ENCODE measurements around the gene YPEL5.

YPEL5 gene

DNA sequence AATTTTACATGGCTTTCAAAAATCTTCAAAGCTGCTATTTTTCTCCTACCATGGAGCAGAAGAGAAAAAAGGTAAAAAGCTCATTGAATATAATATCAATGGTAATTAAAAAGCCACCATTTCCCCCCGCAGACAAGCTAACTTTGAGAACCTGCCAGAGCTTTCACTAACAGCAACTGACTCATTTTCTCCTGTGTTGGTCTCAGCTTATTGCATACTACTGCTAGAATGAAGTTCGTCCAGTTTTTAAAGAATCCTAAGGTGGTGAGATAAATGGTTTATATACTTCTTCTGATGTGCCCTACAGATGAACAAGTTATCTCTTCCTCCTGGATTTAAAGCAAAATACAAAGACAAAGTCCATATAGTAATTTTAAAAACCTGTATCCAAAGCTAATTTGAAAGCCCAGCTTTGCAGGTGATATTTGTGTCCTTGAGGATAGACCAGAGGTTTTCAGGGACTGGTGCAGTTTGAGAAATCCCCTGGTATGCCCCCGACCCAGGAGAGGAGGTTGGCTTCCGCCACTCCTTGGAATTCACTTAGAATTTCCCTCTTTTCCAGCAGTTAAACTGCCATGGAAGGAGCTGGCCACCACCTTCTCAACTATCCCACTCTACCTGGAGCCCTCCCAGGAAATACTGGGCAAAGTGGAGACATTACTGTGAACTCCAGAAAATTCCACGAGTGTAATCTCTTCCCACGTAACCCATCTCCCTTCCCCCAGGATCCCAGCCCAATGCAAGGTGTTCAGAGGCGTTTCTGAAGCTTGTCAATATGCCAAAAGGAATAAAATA, 17.5 kb downstream of the YPEL5 start:
- Histone ChIP-seq H3K79me2 (ENCODE audit: insufficient read depth, low read length) (no peaks in the 10 kb centered on the region), H4K20me1 (ENCODE audit: insufficient read depth, low read length, poor library complexity, severe bottlenecking) (no peaks in the 10 kb centered on the region), H3K4me3 (ENCODE audit: low read length, poor library complexity, severe bottlenecking) (no peak overlapping the region), H3K9me3 (ENCODE audit: insufficient read depth, low read depth, low read length) (no peaks in the 10 kb centered on the region), H2AFZ (ENCODE audit: low read length) (no peak overlapping the region), H3K4me2 (ENCODE audit: low read depth, low read length, poor library complexity, severe bottlenecking) (no peak overlapping the region), H3K4me1 (ENCODE audit: insufficient read depth, low read length, poor library complexity, severe bottlenecking) (peaks cover 26% of the 10 kb centered on the region), H3K9me2 (replicated peaks; ENCODE audit: low read depth, low read length) (no peaks in the 10 kb centered on the region), H3K9ac (ENCODE audit: low read depth, low read length, poor library complexity, severe bottlenecking) (no peak overlapping the region), H3F3A (ENCODE audit: low read depth) (no peaks in the 10 kb centered on the region), H3K27me3 (ENCODE audit: insufficient read depth, low read length, poor library complexity, severe bottlenecking) (no peaks in the 10 kb centered on the region), H3K36me3 (ENCODE audit: insufficient read depth, low read length) (peaks cover 17% of the 10 kb centered on the region; the same call in 1 of the 2 replicates)
- TF ChIP-seq, protein P1, sequence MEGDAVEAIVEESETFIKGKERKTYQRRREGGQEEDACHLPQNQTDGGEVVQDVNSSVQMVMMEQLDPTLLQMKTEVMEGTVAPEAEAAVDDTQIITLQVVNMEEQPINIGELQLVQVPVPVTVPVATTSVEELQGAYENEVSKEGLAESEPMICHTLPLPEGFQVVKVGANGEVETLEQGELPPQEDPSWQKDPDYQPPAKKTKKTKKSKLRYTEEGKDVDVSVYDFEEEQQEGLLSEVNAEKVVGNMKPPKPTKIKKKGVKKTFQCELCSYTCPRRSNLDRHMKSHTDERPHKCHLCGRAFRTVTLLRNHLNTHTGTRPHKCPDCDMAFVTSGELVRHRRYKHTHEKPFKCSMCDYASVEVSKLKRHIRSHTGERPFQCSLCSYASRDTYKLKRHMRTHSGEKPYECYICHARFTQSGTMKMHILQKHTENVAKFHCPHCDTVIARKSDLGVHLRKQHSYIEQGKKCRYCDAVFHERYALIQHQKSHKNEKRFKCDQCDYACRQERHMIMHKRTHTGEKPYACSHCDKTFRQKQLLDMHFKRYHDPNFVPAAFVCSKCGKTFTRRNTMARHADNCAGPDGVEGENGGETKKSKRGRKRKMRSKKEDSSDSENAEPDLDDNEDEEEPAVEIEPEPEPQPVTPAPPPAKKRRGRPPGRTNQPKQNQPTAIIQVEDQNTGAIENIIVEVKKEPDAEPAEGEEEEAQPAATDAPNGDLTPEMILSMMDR (conservative IDR thresholded peaks at IDR 0.05; ENCODE audit: low read length) = no peak
- TF ChIP-seq EZH2phosphoT487 (IDR thresholded peaks at IDR 0.05; ENCODE audit: borderline replicate concordance) = no peak

- H3K9ac ChIP-seq (ENCODE audit: low read depth, low read length, poor library complexity, severe bottlenecking) = no peak overlapping the region
- no peak overlapping the region for H2AFZ ChIP-seq (ENCODE audit: low read length)
- H3K27me3 ChIP-seq (ENCODE audit: insufficient read depth, low read length, poor library complexity, severe bottlenecking) = no peaks in the 10 kb centered on the region
- H3K4me1 ChIP-seq (ENCODE audit: insufficient read depth, low read length, poor library complexity, severe bottlenecking) = peaks cover 26% of the 10 kb centered on the region
- H3K4me2 ChIP-seq (ENCODE audit: low read depth, low read length, poor library complexity, severe bottlenecking) = no peak overlapping the region
- no peaks in the 10 kb centered on the region for H3F3A ChIP-seq (ENCODE audit: low read depth)
- H3K4me3 ChIP-seq (ENCODE audit: low read length, poor library complexity, severe bottlenecking) = no peak overlapping the region
- H3K36me3 ChIP-seq (ENCODE audit: insufficient read depth, low read length) = peaks cover 9% of the 10 kb centered on the region; the same call in 1 of the 2 replicates
- no peaks in the 10 kb centered on the region for H3K79me2 ChIP-seq (ENCODE audit: insufficient read depth, low read length)
- H3K9me2 ChIP-seq (replicated peaks; ENCODE audit: low read depth, low read length) = no peaks in the 10 kb centered on the region
- H3K9me3 ChIP-seq (ENCODE audit: insufficient read depth, low read depth, low read length) = no peaks in the 10 kb centered on the region
- H4K20me1 ChIP-seq (ENCODE audit: insufficient read depth, low read length, poor library complexity, severe bottlenecking) = no peaks in the 10 kb centered on the region
- no peak for TF ChIP-seq EZH2phosphoT487 (IDR thresholded peaks at IDR 0.05; ENCODE audit: borderline replicate concordance)
- TF ChIP-seq, protein P1 (conservative IDR thresholded peaks at IDR 0.05; ENCODE audit: low read length) = peak; percentile 96
These were observed 18.3 kb downstream of the YPEL5 start for GRCh38 chr2:30165050-30165520.

DNA sequence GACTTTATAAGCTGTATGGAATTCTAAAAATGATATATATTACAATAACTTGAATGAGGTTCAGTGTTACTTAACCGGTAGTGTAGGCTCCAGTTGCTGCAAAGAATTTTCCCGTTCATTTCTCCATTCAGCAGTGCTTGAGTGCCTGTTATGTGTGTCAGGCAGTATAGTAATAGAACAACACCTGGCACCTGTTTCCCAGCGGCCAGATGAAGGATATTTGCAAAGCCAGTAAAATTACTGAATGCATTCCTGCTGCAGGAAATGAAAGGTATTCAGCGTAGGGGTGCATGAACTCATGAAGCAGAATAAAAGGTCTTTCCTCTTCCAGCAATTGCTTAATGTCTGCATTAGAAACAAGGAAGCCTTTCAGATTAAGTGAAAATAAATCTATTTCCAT, 18.8 kb downstream of the YPEL5 start:
- H3K79me2 ChIP-seq (ENCODE audit: insufficient read depth, low read length) = no peaks in the 10 kb centered on the region
- H3K9me2 ChIP-seq (replicated peaks; ENCODE audit: low read depth, low read length) = no peaks in the 10 kb centered on the region
- H3K9ac ChIP-seq (ENCODE audit: low read depth, low read length, poor library complexity, severe bottlenecking) = no peak overlapping the region
- no peaks in the 10 kb centered on the region for H3K27me3 ChIP-seq (ENCODE audit: insufficient read depth, low read length, poor library complexity, severe bottlenecking)
- peaks cover 26% of the 10 kb centered on the region for H3K4me1 ChIP-seq (ENCODE audit: insufficient read depth, low read length, poor library complexity, severe bottlenecking)
- no peak for TF ChIP-seq EZH2phosphoT487 (IDR thresholded peaks at IDR 0.05; ENCODE audit: borderline replicate concordance)
- TF ChIP-seq, protein P1 (conservative IDR thresholded peaks at IDR 0.05; ENCODE audit: low read length) = no peak
- no peak overlapping the region for H3K4me3 ChIP-seq (ENCODE audit: low read length, poor library complexity, severe bottlenecking)
- H3K36me3 ChIP-seq (ENCODE audit: insufficient read depth, low read length) = 0 out of 2 replicates have a peak, but pooled peaks cover 4% of the 10 kb centered on the region
- no peak overlapping the region for H2AFZ ChIP-seq (ENCODE audit: low read length)
- H4K20me1 ChIP-seq (ENCODE audit: insufficient read depth, low read length, poor library complexity, severe bottlenecking) = no peaks in the 10 kb centered on the region
- no peak overlapping the region for H3K4me2 ChIP-seq (ENCODE audit: low read depth, low read length, poor library complexity, severe bottlenecking)
- H3F3A ChIP-seq (ENCODE audit: low read depth) = no peaks in the 10 kb centered on the region
- H3K9me3 ChIP-seq (ENCODE audit: insufficient read depth, low read depth, low read length) = no peaks in the 10 kb centered on the region

Measured in Loucy (cell line).